Neural cell (in vitro differentiated cells): ENCODE measurements around the gene KIAA1549. TPM values are rescaled to one million over a fixed set of nuclear protein-coding genes. Genes with fewer than 3 reads are reported as not detected.

Source experiments
- H2AFZ ChIP-seq: fragments of 200-600, 300-800 bp; sonication (generic), shearing (Covaris generic); 2 replicates; pipeline ENCODE4 v1.6.0; 2014; ENCODE audit warnings: low read depth, mild to moderate bottlenecking, antibody characterized with exemption, low read length, moderate library complexity
- H3F3A ChIP-seq: fragments of 200-600 bp; shearing (Covaris generic); 2 replicates; pipeline ENCODE4 v1.6.1; 2016; ENCODE audit warnings: mild to moderate bottlenecking, moderate library complexity, mixed read lengths, antibody characterized with exemption, low read length; ENCODE audit not compliant: insufficient read depth, poor library complexity, severe bottlenecking
- H3K27ac ChIP-seq: fragments of 200-600, 300-800 bp; sonication (generic), shearing (Covaris generic); 2 replicates; pipeline ENCODE4 v1.5.1; 2014; ENCODE audit warnings: mild to moderate bottlenecking, low read length, moderate library complexity
- H3K27me3 ChIP-seq: fragments of 300-800, 200-600 bp; sonication (generic), shearing (Covaris generic); 2 replicates; pipeline ENCODE4 v1.6.0; 2014; ENCODE audit warnings: mild to moderate bottlenecking, low read depth, low read length, moderate library complexity; ENCODE audit not compliant: insufficient read depth
- H3K36me3 ChIP-seq: fragments of 300-800, 200-600 bp; sonication (generic), shearing (Covaris generic); 2 replicates; pipeline ENCODE4 v1.5.1; 2014; ENCODE audit warnings: mild to moderate bottlenecking, antibody characterized with exemption, low read length, moderate library complexity; ENCODE audit not compliant: insufficient read depth
- H3K4me2 ChIP-seq: fragments of 300-800, 200-600 bp; sonication (generic), shearing (Covaris generic); 2 replicates; pipeline ENCODE4 v1.6.0; 2014; ENCODE audit warnings: mild to moderate bottlenecking, low read length
- H3K4me3 ChIP-seq: fragments of 300-800, 200-600 bp; sonication (generic), shearing (Covaris generic); 2 replicates; pipeline ENCODE4 v1.5.1; 2014; ENCODE audit warnings: mild to moderate bottlenecking, low read length, moderate library complexity
- H3K79me2 ChIP-seq: fragments of 200-600 bp; shearing (Covaris generic); replicated peaks from 2 replicates; pipeline ENCODE4 v1.6.0; 2014; ENCODE audit warnings: mild to moderate bottlenecking, low read length, moderate library complexity; ENCODE audit not compliant: insufficient read depth
- H3K9ac ChIP-seq: fragments of 300-800, 200-600 bp; sonication (generic), shearing (Covaris generic); 2 replicates; pipeline ENCODE4 v1.6.1; 2016; ENCODE audit warnings: mild to moderate bottlenecking, low read length, mixed read lengths
- H3K9me2 ChIP-seq: fragments of 200-600 bp; shearing (Covaris generic); 2 replicates; pipeline ENCODE4 v1.6.1; 2016; ENCODE audit warnings: mild to moderate bottlenecking, low read length, mixed read lengths; ENCODE audit not compliant: insufficient read depth
- H3K9me3 ChIP-seq: fragments of 200-600, 300-800 bp; sonication (generic), shearing (Covaris generic); 2 replicates; pipeline ENCODE4 v1.6.1; 2016; ENCODE audit warnings: mild to moderate bottlenecking, mixed run types, low read length, moderate library complexity, mixed read lengths
- H4K20me1 ChIP-seq: fragments of 200-600 bp; shearing (Covaris generic); 2 replicates; pipeline ENCODE4 v1.6.1; 2016; ENCODE audit warnings: mild to moderate bottlenecking, mixed run types; ENCODE audit not compliant: insufficient read depth
- EP300 ChIP-seq: fragments of 450-650 bp; conservative IDR thresholded peaks from 2 replicates; pipeline ENCODE4 v1.6.1; 2014; ENCODE audit warnings: antibody characterized with exemption, mild to moderate bottlenecking, moderate library complexity; ENCODE audit not compliant: poor library complexity, severe bottlenecking
- EZH2 ChIP-seq: fragments of 200-600, 300-800 bp; shearing (Covaris generic), sonication (generic); IDR thresholded peaks from 2 replicates; pipeline ENCODE4 v1.6.1; 2014; ENCODE audit warnings: antibody characterized with exemption, low read length, borderline replicate concordance, mild to moderate bottlenecking; ENCODE audit not compliant: insufficient read depth, poor library complexity, severe bottlenecking
- MXI1 ChIP-seq: fragments of 450-650 bp; conservative IDR thresholded peaks from 2 replicates; pipeline ENCODE4 v1.6.1; 2014; ENCODE audit warnings: antibody characterized with exemption, mild to moderate bottlenecking; ENCODE audit not compliant: poor library complexity, severe bottlenecking
- POLR2AphosphoS5 ChIP-seq: IDR thresholded peaks from 2 replicates; pipeline ENCODE4 v1.6.1; 2012
- RAD21 ChIP-seq: fragments of 450-650 bp; conservative IDR thresholded peaks from 2 replicates; pipeline ENCODE4 v1.6.1; 2014; ENCODE audit warnings: antibody characterized with exemption, mild to moderate bottlenecking, moderate library complexity
- SMC3 ChIP-seq: fragments of 450-650 bp; conservative IDR thresholded peaks from 2 replicates; pipeline ENCODE4 v1.6.1; 2014; ENCODE audit warnings: antibody characterized with exemption, mild to moderate bottlenecking, moderate library complexity; ENCODE audit not compliant: poor library complexity
- TAF1 ChIP-seq: IDR thresholded peaks from 2 replicates; pipeline ENCODE4 v1.6.1; 2012; ENCODE audit warnings: low read depth
- polyA plus RNA-seq: library from polyadenylated mRNA; depleted of rRNA; stranded (reverse); fragments of >200 nt; gene quantifications from 2 replicates; pipeline ENCODE4 v1.2.3, GENCODE V29; 2014
- TF ChIP-seq, protein P1 (sequence below): fragments of 450-650 bp; IDR thresholded peaks from 2 replicates; pipeline ENCODE4 v1.5.1; 2014; ENCODE audit warnings: antibody characterized with exemption, mild to moderate bottlenecking, moderate library complexity; ENCODE audit not compliant: poor library complexity, severe bottlenecking
- TF ChIP-seq, protein P2 (sequence below): IDR thresholded peaks from 2 replicates; pipeline ENCODE4 v1.6.1; 2012; ENCODE audit warnings: borderline replicate concordance

KIAA1549 gene
- polyA plus RNA-seq, 1 donor from 2014 or later: 14.1 TPM

GRCh38 chr7:138954545-138955475, 26.4 kb downstream of the KIAA1549 start:
- peaks cover 63% of the 10 kb centered on the region for H3K79me2 ChIP-seq
- no peaks in the 10 kb centered on the region for H3K27me3 ChIP-seq
- H3K4me3 ChIP-seq: no peak overlapping the region
- H3K9me2 ChIP-seq: no peaks in the 10 kb centered on the region
- no peaks in the 10 kb centered on the region for H4K20me1 ChIP-seq
- no peak overlapping the region for H2AFZ ChIP-seq
- no peak overlapping the region for H3K27ac ChIP-seq
- no peaks in the 10 kb centered on the region for H3F3A ChIP-seq
- H3K4me2 ChIP-seq: no peak overlapping the region
- TF ChIP-seq TAF1 (no peak), EP300 (no peak), SMC3 (no peak), EZH2 (no peak), RAD21 (no peak), POLR2AphosphoS5 (no peak), MXI1 (no peak)
- TF ChIP-seq, protein P1, sequence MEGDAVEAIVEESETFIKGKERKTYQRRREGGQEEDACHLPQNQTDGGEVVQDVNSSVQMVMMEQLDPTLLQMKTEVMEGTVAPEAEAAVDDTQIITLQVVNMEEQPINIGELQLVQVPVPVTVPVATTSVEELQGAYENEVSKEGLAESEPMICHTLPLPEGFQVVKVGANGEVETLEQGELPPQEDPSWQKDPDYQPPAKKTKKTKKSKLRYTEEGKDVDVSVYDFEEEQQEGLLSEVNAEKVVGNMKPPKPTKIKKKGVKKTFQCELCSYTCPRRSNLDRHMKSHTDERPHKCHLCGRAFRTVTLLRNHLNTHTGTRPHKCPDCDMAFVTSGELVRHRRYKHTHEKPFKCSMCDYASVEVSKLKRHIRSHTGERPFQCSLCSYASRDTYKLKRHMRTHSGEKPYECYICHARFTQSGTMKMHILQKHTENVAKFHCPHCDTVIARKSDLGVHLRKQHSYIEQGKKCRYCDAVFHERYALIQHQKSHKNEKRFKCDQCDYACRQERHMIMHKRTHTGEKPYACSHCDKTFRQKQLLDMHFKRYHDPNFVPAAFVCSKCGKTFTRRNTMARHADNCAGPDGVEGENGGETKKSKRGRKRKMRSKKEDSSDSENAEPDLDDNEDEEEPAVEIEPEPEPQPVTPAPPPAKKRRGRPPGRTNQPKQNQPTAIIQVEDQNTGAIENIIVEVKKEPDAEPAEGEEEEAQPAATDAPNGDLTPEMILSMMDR: no peak
- TF ChIP-seq, protein P2, sequence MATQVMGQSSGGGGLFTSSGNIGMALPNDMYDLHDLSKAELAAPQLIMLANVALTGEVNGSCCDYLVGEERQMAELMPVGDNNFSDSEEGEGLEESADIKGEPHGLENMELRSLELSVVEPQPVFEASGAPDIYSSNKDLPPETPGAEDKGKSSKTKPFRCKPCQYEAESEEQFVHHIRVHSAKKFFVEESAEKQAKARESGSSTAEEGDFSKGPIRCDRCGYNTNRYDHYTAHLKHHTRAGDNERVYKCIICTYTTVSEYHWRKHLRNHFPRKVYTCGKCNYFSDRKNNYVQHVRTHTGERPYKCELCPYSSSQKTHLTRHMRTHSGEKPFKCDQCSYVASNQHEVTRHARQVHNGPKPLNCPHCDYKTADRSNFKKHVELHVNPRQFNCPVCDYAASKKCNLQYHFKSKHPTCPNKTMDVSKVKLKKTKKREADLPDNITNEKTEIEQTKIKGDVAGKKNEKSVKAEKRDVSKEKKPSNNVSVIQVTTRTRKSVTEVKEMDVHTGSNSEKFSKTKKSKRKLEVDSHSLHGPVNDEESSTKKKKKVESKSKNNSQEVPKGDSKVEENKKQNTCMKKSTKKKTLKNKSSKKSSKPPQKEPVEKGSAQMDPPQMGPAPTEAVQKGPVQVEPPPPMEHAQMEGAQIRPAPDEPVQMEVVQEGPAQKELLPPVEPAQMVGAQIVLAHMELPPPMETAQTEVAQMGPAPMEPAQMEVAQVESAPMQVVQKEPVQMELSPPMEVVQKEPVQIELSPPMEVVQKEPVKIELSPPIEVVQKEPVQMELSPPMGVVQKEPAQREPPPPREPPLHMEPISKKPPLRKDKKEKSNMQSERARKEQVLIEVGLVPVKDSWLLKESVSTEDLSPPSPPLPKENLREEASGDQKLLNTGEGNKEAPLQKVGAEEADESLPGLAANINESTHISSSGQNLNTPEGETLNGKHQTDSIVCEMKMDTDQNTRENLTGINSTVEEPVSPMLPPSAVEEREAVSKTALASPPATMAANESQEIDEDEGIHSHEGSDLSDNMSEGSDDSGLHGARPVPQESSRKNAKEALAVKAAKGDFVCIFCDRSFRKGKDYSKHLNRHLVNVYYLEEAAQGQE: no peak
- H3K36me3 ChIP-seq: no peaks in the 10 kb centered on the region
- H3K9me3 ChIP-seq: no peaks in the 10 kb centered on the region
- no peak overlapping the region for H3K9ac ChIP-seq

- no peaks in the 10 kb centered on the region for H4K20me1 ChIP-seq
- TF ChIP-seq SMC3 (no peak), POLR2AphosphoS5 (no peak), RAD21 (no peak)
- TF ChIP-seq, protein P1: no peak
- H3K27me3 ChIP-seq: no peaks in the 10 kb centered on the region
- H3K4me2 ChIP-seq: no peak overlapping the region
- no peak overlapping the region for H3K4me3 ChIP-seq
- no peaks in the 10 kb centered on the region for H3F3A ChIP-seq
- H3K27ac ChIP-seq: no peak overlapping the region
- no peak overlapping the region for H2AFZ ChIP-seq
- H3K9me3 ChIP-seq: no peaks in the 10 kb centered on the region
- H3K79me2 ChIP-seq: peaks cover 53% of the 10 kb centered on the region
- H3K9me2 ChIP-seq: no peaks in the 10 kb centered on the region
- H3K9ac ChIP-seq: no peak overlapping the region
- H3K36me3 ChIP-seq: no peaks in the 10 kb centered on the region
These were observed 28.4 kb downstream of the KIAA1549 start for GRCh38 chr7:138952791-138953190.
